Lower leg skin (tissue), 4 donors: ENCODE data around the gene PKM. TPM values are rescaled to one million over a fixed set of nuclear protein-coding genes. Genes with fewer than 3 reads are reported as not detected.

Experiments
- DNase-seq, 2 donors: peaks; one replicate each; pipeline ENCODE4 v3.0.0-alpha.2; 2019; ENCODE audit warnings: low spot score in 2 of 2
- H3K4me3 ChIP-seq: fragments of 200-600 bp; sonication (generic); 2 replicates; pipeline ENCODE4 v1.5.1; 2017; ENCODE audit warnings: mild to moderate bottlenecking, low read depth; ENCODE audit not compliant: poor library complexity, severe bottlenecking
- CTCF ChIP-seq, 3 donors: fragments of 450-650 bp; IDR thresholded peaks; one replicate each; pipeline ENCODE4 v1.5.1; 2016; ENCODE audit warnings: antibody characterized with exemption in 3 of 3, mild to moderate bottlenecking in 3 of 3, moderate library complexity in 2 of 3
- POLR2A ChIP-seq, 2 donors: fragments of 450-650 bp; IDR thresholded peaks; one replicate each; pipeline ENCODE4 v1.6.1; 2016 to 2017; ENCODE audit warnings: antibody characterized with exemption in 2 of 2, mild to moderate bottlenecking in 1 of 2, moderate library complexity in 1 of 2
- WGBS, 2 donors: methylation state at CpG; one replicate each; pipeline ENCODE4 v1.1.5; 2018; 5-methylcytosine and 5-hydroxymethylcytosine counted together
- intact Hi-C: fragments of 100-400 bp; cut with DNase I; formaldehyde crosslinking; loops from one replicate; pipeline ENCODE4 v1.15.0; 2023; ENCODE audit warnings: low total_unique reads
- total RNA-seq, 4 donors: library from RNA; depleted of rRNA; stranded (reverse); fragments of >200 nt; gene quantifications; one replicate each; pipeline ENCODE4 v1.1.0, GENCODE V29; 2016

PKM gene
- total RNA-seq, 4 donors from 2014 or later: 266 to 433 (median 367) TPM

GRCh38 chr15:72163719-72164118, 67.3 kb downstream of the PKM start:
- intact Hi-C loops: no loop called here
- WGBS, 2 donors: 73 to 74% methylated on average over 4 of the region's 4 CpGs

GRCh38 chr15:72162569-72162968, 68.4 kb downstream of the PKM start:
- 94 to 95% methylated on average over 5 of the region's 5 CpGs for WGBS, 2 donors
- H3K4me3 ChIP-seq: no peak overlapping the region
- TF ChIP-seq POLR2A (IDR thresholded peaks at IDR 0.05): no peak
- no peak for TF ChIP-seq CTCF (IDR thresholded peaks at IDR 0.05)
- peak in 1 of 2 donors; percentile 77 for DNase-seq
- intact Hi-C loops: no loop called here

More at GRCh38 chr15:72163719-72164118, 67.3 kb downstream of the PKM start:
- DNase-seq: peak in 1 of 2 donors; percentile 18
- no peak overlapping the region for H3K4me3 ChIP-seq
- TF ChIP-seq POLR2A (IDR thresholded peaks at IDR 0.05) (no peak), CTCF (IDR thresholded peaks at IDR 0.05) (no peak)

GRCh38 chr15:72161361-72162132, 69.4 kb downstream of the PKM start:
- TF ChIP-seq CTCF (IDR thresholded peaks at IDR 0.05): no peak
- TF ChIP-seq POLR2A (IDR thresholded peaks at IDR 0.05): no peak
- DNase-seq: peak in 1 of 2 donors; percentile 10
- intact Hi-C loops: no loop called here
- 82 to 86% methylated on average over 7 of the region's 7 CpGs for WGBS, 2 donors
- no peak overlapping the region for H3K4me3 ChIP-seq

GRCh38 chr15:72160696-72161245, 70.2 kb downstream of the PKM start:
- peak in 1 of 2 donors; percentile 73 for DNase-seq
- 91 to 94% methylated on average over 5 of the region's 5 CpGs for WGBS, 2 donors
- intact Hi-C loops: no loop called here
- TF ChIP-seq CTCF (IDR thresholded peaks at IDR 0.05): no peak
- TF ChIP-seq POLR2A (IDR thresholded peaks at IDR 0.05): no peak
- no peak overlapping the region for H3K4me3 ChIP-seq

GRCh38 chr15:72156928-72157327, 74.1 kb downstream of the PKM start:
- no peak overlapping the region for H3K4me3 ChIP-seq
- intact Hi-C loops: no loop called here
- WGBS, 2 donors: 88 to 98% methylated on average over 2 of the region's 2 CpGs

More at GRCh38 chr15:72156928-72157327, 74.1 kb downstream of the PKM start:
- TF ChIP-seq POLR2A (IDR thresholded peaks at IDR 0.05) (no peak), CTCF (IDR thresholded peaks at IDR 0.05) (no peak)
- DNase-seq: no peak
